ENCODE data around the gene SEC31A. TPM values are rescaled to one million over a fixed set of nuclear protein-coding genes. Genes with fewer than 3 reads are reported as not detected.

SEC31A gene
- total RNA-seq, 6 experiments from 2014 or later = 304 to 395 (median 384) TPM

DNA sequence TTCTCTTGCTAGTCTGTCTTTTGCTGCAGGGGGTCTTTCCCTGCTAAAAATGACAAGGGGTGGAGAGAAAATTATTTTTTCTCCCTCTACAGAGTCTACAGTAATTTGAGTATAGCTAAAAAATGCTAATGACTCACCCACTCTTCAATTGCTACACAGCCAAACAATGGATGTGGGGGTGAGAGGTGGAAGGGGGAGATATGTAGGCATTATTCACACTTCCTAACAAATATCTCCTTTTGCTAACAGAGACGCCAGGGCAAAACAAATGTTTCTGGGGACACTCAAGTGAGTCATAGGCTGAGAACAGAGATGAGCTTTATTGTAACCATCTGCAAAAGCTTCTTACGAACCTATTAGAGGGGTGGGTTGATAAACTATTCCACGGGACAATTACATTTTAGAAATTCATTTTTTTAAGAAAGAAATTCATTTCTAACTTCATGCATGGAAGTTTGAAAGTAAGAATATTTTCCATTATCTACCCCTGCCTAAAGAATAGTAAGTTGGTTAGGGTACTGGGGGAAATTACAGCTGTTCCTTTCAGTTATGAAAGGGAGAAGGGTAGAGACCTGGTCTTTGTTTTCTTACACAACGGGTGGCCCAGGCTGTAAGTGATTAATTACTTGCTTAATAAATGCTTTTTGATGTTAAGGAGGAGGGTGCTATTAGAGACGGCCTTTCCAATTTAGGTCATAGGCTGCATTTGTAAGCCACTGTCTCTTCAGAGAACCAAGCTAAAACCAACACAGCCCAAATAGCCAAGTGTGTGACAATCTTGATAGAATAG, 105.1 kb downstream of the SEC31A start:
- H3K4me1 Mint-ChIP-seq (ENCODE audit: low read depth) = peaks cover 69% of the 10 kb centered on the region
- H3K36me3 Mint-ChIP-seq (ENCODE audit: low read depth) = peaks cover 14% of the 10 kb centered on the region; the same call in 1 of the 2 replicates
- TF ChIP-seq, protein P1, sequence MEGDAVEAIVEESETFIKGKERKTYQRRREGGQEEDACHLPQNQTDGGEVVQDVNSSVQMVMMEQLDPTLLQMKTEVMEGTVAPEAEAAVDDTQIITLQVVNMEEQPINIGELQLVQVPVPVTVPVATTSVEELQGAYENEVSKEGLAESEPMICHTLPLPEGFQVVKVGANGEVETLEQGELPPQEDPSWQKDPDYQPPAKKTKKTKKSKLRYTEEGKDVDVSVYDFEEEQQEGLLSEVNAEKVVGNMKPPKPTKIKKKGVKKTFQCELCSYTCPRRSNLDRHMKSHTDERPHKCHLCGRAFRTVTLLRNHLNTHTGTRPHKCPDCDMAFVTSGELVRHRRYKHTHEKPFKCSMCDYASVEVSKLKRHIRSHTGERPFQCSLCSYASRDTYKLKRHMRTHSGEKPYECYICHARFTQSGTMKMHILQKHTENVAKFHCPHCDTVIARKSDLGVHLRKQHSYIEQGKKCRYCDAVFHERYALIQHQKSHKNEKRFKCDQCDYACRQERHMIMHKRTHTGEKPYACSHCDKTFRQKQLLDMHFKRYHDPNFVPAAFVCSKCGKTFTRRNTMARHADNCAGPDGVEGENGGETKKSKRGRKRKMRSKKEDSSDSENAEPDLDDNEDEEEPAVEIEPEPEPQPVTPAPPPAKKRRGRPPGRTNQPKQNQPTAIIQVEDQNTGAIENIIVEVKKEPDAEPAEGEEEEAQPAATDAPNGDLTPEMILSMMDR (IDR thresholded peaks at IDR 0.05) = no peak
- no peaks in the 10 kb centered on the region for H3K9me3 Mint-ChIP-seq
- H3K27me3 Mint-ChIP-seq (ENCODE audit: insufficient read depth) = peaks cover 3% of the 10 kb centered on the region
- H3K27ac Mint-ChIP-seq = peak overlapping the region; percentile 89
- peak overlapping the region; percentile 79 for H3K4me3 Mint-ChIP-seq
- DNase-seq = peak; percentile 81

DNA sequence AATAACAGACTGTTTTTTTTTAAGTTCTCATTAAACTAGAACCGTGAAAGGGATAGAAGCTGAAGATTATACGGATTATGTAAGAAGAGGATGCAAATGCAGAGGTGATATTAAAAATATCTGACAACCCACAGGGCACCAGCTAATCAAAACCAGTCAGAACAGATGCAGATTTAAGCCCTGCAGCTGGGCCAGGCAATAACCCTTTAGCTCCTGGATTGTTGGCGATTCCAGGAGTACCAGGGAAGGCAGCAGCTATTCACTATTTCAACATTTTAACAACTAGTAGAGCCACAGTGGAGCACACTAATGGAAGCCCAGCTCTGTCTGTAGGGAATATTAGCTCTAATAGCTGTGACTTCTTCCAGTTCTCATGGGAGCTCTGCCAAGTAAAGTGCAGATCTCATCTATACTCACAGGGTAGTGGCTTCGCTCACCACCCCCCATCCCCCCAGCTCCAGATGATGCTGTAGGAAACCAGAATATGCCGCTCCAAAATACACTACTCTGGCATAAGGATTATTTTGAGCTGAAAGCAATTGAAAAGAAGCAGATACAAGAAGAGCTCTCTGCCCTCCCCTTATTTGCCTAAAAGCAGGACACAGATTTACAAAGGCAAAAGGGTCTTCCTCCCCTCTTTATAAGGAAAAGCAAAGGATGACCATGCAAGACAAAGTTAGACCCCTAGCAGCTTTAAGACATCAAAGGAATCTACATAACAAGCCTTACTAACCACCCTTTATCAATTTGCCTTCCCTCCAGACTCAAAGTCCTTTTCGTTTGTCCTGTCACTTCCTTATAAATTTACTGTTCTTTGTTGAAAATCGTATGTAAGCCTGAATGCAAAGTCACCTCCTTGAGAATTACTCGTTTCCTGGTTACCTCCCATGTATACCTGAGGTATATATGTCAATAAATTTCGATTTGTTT, 106.0 kb downstream of the SEC31A start:
- no peaks in the 10 kb centered on the region; the same call in 1 of the 2 replicates for H3K27me3 Mint-ChIP-seq (ENCODE audit: insufficient read depth)
- no peaks in the 10 kb centered on the region for H3K9me3 Mint-ChIP-seq
- DNase-seq = peak; percentile 47
- TF ChIP-seq, protein P1 (IDR thresholded peaks at IDR 0.05) = no peak
- peak overlapping the region; percentile 79 for H3K4me3 Mint-ChIP-seq
- H3K27ac Mint-ChIP-seq = peak overlapping the region; percentile 89
- peaks cover 14% of the 10 kb centered on the region; the same call in 1 of the 2 replicates for H3K36me3 Mint-ChIP-seq (ENCODE audit: low read depth)
- H3K4me1 Mint-ChIP-seq (ENCODE audit: low read depth) = peaks cover 72% of the 10 kb centered on the region

DNA sequence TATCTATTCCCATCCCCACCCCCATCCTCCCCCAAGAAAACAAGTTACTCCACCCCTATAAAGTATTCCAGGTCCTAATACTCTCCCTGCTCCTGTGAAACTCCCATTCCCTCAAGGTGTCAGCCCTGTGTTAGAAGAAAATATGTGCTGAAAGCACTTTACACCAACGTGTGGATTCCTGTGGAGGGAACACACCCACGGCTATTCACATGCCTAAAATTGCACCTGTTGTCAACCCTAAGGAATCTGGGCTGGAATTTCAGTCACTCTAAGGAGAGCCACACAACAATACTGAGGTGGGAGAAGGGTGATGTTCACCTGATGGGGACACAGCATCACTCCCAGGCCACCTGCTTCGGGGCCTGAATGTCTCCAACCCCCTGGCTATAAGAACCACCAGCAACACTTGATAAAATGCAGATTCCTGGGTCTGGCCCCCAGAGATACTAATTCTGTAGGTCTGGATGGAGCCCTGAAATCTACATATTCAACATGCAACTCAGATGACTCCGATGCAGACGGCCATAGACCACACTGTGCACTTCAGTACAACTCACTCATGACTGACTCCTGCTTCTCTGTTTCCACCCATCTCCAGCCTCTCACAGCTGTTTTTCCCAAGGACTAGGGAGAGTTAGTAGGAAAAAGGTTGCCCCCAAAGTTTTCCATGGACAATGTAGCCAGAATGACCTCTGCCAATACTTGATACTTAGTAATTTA, 108.2 kb downstream of the SEC31A start:
- Mint-ChIP-seq H3K4me1 (ENCODE audit: low read depth) (peaks cover 68% of the 10 kb centered on the region), H3K4me3 (no peak overlapping the region), H3K27me3 (ENCODE audit: insufficient read depth) (no peaks in the 10 kb centered on the region; the same call in none of the 2 replicates), H3K27ac (no peak overlapping the region), H3K9me3 (no peaks in the 10 kb centered on the region), H3K36me3 (ENCODE audit: low read depth) (peaks cover 8% of the 10 kb centered on the region; the same call in 1 of the 2 replicates)
- no peak for DNase-seq
- TF ChIP-seq, protein P1 (IDR thresholded peaks at IDR 0.05) = no peak

DNA sequence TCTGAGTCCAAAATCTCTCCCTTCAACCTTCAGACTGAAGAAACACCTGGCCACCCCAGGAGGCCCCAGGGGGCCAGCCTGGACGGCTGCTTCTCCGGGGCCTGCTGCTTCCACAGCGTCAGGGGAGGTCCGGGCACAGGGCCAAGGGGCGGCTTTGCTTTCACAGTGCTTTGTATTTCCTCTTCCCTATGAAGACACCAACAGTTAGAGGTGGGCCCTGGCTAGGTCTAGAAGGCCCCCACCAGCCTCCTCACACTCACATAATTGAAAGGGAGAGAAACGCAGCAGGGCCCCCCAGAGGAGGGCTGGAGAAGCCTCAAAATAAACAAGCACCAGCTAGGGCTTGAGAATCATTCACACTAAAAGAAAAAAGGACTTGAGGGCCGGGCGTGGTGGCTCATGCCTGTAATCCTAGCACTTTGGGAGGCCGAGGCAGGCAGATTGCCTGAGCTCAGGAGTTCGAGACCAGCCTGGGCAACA, 110.2 kb downstream of the SEC31A start:
- H3K9me3 Mint-ChIP-seq = no peaks in the 10 kb centered on the region
- peak overlapping the region; percentile 42; the same call in 1 of the 2 replicates for H3K27ac Mint-ChIP-seq

More for the DNA sequence above, 110.2 kb downstream of the SEC31A start:
- H3K36me3 Mint-ChIP-seq (ENCODE audit: low read depth) = no peaks in the 10 kb centered on the region
- TF ChIP-seq, protein P1 (IDR thresholded peaks at IDR 0.05) = no peak
- no peak overlapping the region for H3K4me3 Mint-ChIP-seq
- no peaks in the 10 kb centered on the region; the same call in none of the 2 replicates for H3K27me3 Mint-ChIP-seq (ENCODE audit: insufficient read depth)
- DNase-seq = no peak
- H3K4me1 Mint-ChIP-seq (ENCODE audit: low read depth) = peaks cover 65% of the 10 kb centered on the region

Data from HFFc6 (cell line).